Measurements from ENCODE around the gene NTN4. TPM values are rescaled to one million over a fixed set of nuclear protein-coding genes. Genes with fewer than 3 reads are reported as not detected.
"Not testable (repeated sequence)": the region's sequence is repeated elsewhere in the genome, so short reads cannot be mapped to it uniquely, and the experiment has no call there.

The NTN4 gene
- total and polyA plus RNA-seq, 2 donors, result 2.4 to 21.9 TPM

DNA sequence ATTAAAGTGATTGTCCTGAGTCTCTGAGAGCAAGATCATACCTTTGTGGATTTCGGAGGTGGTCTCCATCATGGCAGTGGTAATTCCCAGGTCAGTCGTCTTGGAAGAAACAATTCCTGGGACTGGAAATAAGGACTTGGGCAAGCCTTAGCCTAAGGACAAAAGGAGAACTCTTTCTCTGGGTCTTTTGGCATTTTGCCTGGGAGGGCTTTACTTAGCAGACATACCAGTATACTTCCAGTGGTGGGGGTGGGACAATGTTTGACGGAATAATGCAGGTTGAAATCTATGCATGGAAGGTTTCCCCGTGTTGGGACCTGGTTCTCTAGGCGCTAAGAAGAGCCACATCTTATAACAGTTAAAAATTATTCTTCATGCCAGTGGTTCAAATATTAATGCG, 168.8 kb downstream of the NTN4 start:
- H3K27ac ChIP-seq (ENCODE audit: low read depth in 1 of 2, low read length in 1 of 2), result no peak overlapping the region
- WGBS, result 92% methylated on average over 6 of the region's 6 CpGs
- H3K9me3 ChIP-seq (ENCODE audit: control insufficient read depth in 2 of 2, insufficient read depth in 1 of 2, low read length in 1 of 2), result no peaks in the 10 kb centered on the region
- no peak overlapping the region for H3K4me3 ChIP-seq (ENCODE audit: low read length in 2 of 2)
- H3K4me1 ChIP-seq (ENCODE audit: control insufficient read depth in 2 of 2, insufficient read depth in 2 of 2, low read length in 2 of 2), result no peaks in the 10 kb centered on the region
- no peaks in the 10 kb centered on the region for H3K27me3 ChIP-seq (ENCODE audit: control insufficient read depth in 2 of 2, insufficient read depth in 1 of 2, low read length in 1 of 2)
- DNase-seq (ENCODE audit: low read depth in 6 of 9, low spot score in 9 of 9), result no peak
- no peaks in the 10 kb centered on the region for H3K36me3 ChIP-seq (ENCODE audit: control insufficient read depth in 2 of 2, insufficient read depth in 2 of 2, low read length in 1 of 2)

DNA sequence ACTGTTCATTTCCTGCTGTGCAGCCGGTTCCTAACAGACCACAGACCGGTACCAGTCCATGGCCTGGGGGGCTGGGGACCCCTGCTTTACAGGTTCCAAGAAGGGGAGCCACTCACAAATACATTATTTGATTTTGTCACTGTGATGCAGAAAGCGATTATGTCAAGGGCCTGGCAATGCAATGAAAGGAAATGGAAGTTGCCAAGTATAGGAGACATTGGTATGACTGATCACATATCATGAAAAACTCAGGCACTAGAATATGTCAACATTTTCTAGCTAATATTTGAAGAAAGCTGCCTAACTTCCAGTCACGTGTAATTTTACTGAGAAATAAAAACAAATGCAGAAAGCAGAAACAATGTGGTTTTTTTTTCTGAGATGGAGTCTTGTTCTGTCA, 170.4 kb downstream of the NTN4 start:
- Histone ChIP-seq H3K36me3 (ENCODE audit: control insufficient read depth in 2 of 2, insufficient read depth in 2 of 2, low read length in 1 of 2) (no peaks in the 10 kb centered on the region), H3K27ac (ENCODE audit: low read depth in 1 of 2, low read length in 1 of 2) (no peak overlapping the region), H3K4me3 (ENCODE audit: low read length in 2 of 2) (no peak overlapping the region), H3K9me3 (ENCODE audit: control insufficient read depth in 2 of 2, insufficient read depth in 1 of 2, low read length in 1 of 2) (no peaks in the 10 kb centered on the region), H3K4me1 (ENCODE audit: control insufficient read depth in 2 of 2, insufficient read depth in 2 of 2, low read length in 2 of 2) (no peaks in the 10 kb centered on the region), H3K27me3 (ENCODE audit: control insufficient read depth in 2 of 2, insufficient read depth in 1 of 2, low read length in 1 of 2) (no peaks in the 10 kb centered on the region)
- no peak for DNase-seq (ENCODE audit: low read depth in 6 of 9, low spot score in 9 of 9)
- WGBS, result 87% methylated on average over 4 of the region's 4 CpGs

DNA sequence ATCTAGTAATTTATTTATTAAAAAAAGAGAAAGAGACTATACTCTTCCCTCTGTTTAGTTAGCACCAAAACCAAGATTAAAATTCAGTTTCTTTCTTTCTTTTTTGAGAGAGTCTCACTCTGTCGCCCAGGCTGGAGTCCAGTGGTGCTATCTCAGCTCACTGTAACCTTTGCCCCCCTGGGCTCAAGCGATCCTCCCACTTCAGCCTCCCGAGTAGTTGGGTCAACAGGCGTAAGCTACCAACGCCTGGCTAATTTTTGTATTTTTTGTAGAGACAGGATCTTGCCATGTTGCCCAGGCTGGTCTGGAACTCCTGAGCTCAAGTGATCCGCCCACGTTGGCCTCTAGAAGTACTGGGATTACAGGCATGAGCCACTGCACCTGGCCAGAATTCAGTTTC, 174.1 kb downstream of the NTN4 start:
- H3K27me3 ChIP-seq (ENCODE audit: control insufficient read depth in 2 of 2, insufficient read depth in 1 of 2, low read length in 1 of 2); H3K27ac ChIP-seq (ENCODE audit: low read depth in 1 of 2, low read length in 1 of 2); DNase-seq (ENCODE audit: low read depth in 6 of 9, low spot score in 9 of 9); H3K36me3 ChIP-seq (ENCODE audit: control insufficient read depth in 2 of 2, insufficient read depth in 2 of 2, low read length in 1 of 2); H3K4me1 ChIP-seq (ENCODE audit: control insufficient read depth in 2 of 2, insufficient read depth in 2 of 2, low read length in 2 of 2); H3K4me3 ChIP-seq (ENCODE audit: low read length in 2 of 2); H3K9me3 ChIP-seq (ENCODE audit: control insufficient read depth in 2 of 2, insufficient read depth in 1 of 2, low read length in 1 of 2): not testable (repeated sequence)
- WGBS, result 63% methylated on average over 3 of the region's 7 CpGs

DNA sequence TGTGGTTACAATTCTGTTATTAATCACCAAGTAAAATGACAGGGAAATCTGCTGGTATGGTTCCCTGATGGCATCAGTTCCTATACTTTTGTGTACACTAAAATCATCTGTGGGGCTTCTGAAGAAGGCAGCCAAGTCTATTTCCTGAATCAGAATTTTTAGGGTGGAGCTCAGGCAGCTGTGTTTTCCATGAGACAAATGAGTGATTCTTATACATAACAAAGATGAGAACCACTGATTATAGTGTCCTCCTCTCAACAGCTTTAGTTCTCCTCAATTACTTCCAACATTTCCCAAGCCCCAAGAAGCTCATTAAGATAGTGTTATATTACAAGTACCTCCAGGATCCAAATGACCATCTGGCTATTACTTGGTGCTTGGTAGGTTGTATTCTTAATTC, 174.8 kb downstream of the NTN4 start:
- Histone ChIP-seq H3K36me3 (ENCODE audit: control insufficient read depth in 2 of 2, insufficient read depth in 2 of 2, low read length in 1 of 2) (no peaks in the 10 kb centered on the region), H3K9me3 (ENCODE audit: control insufficient read depth in 2 of 2, insufficient read depth in 1 of 2, low read length in 1 of 2) (no peaks in the 10 kb centered on the region), H3K4me1 (ENCODE audit: control insufficient read depth in 2 of 2, insufficient read depth in 2 of 2, low read length in 2 of 2) (no peaks in the 10 kb centered on the region), H3K27ac (ENCODE audit: low read depth in 1 of 2, low read length in 1 of 2) (no peak overlapping the region), H3K27me3 (ENCODE audit: control insufficient read depth in 2 of 2, insufficient read depth in 1 of 2, low read length in 1 of 2) (no peaks in the 10 kb centered on the region), H3K4me3 (ENCODE audit: low read length in 2 of 2) (no peak overlapping the region)
- DNase-seq (ENCODE audit: low read depth in 6 of 9, low spot score in 9 of 9), result no peak

DNA sequence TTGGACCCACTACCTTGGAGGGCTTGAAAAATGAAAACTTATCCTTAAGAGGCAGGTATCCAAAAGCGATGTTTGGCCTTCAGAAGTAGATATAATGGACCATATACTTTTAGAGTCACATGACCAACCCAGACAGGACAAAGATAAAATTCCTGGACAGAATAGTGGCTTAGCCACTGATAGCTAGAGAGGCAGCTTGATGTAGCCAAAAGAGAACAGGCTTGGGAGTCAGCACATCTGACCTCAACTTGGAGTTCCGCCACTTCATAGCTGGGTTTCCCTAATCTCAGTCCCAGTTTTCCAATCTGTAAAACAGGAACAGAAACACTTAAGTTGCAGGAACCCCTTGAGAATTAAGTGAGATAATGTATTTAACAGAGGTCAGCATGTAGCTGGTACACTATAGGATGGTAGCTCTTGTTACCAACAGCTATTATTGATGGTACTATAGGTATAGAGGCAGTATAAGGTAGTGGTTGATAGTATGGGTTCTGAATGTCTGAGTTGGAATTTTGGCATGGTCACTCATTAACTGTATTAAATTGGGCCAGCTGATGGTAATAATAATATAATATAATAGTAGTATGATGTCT, 176.1 kb downstream of the NTN4 start:
- no peak overlapping the region for H3K27ac ChIP-seq (ENCODE audit: low read depth in 1 of 2, low read length in 1 of 2)
- no peaks in the 10 kb centered on the region for H3K9me3 ChIP-seq (ENCODE audit: control insufficient read depth in 2 of 2, insufficient read depth in 1 of 2, low read length in 1 of 2)
- 100% methylated on average over 2 of the region's 2 CpGs for WGBS
- no peaks in the 10 kb centered on the region for H3K4me1 ChIP-seq (ENCODE audit: control insufficient read depth in 2 of 2, insufficient read depth in 2 of 2, low read length in 2 of 2)
- no peaks in the 10 kb centered on the region for H3K27me3 ChIP-seq (ENCODE audit: control insufficient read depth in 2 of 2, insufficient read depth in 1 of 2, low read length in 1 of 2)
- DNase-seq (ENCODE audit: low read depth in 6 of 9, low spot score in 9 of 9), result no peak
- no peak overlapping the region for H3K4me3 ChIP-seq (ENCODE audit: low read length in 2 of 2)
- no peaks in the 10 kb centered on the region for H3K36me3 ChIP-seq (ENCODE audit: control insufficient read depth in 2 of 2, insufficient read depth in 2 of 2, low read length in 1 of 2)

DNA sequence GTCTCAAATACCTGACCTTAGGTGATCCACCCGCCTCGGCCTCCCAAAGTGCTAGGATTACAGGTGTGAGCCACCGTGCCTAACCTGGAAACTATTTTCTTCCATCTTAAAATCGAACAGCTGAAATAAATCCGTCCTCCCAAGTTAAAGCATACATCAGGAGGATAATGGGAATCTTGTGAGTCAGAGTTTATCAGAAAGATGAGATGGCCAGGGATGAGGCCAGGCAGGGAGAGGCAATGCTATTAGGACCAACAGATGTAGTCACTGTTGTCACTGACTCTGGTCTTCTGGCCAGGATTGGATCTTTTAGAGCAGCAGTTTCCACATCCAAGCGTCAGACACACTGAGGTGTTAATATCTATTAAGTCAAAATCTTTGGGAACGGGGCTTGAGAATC, 177.5 kb downstream of the NTN4 start:
- Histone ChIP-seq H3K4me3 (ENCODE audit: low read length in 2 of 2) (no peak overlapping the region), H3K4me1 (ENCODE audit: control insufficient read depth in 2 of 2, insufficient read depth in 2 of 2, low read length in 2 of 2) (no peaks in the 10 kb centered on the region), H3K27ac (ENCODE audit: low read depth in 1 of 2, low read length in 1 of 2) (no peak overlapping the region), H3K36me3 (ENCODE audit: control insufficient read depth in 2 of 2, insufficient read depth in 2 of 2, low read length in 1 of 2) (no peaks in the 10 kb centered on the region), H3K27me3 (ENCODE audit: control insufficient read depth in 2 of 2, insufficient read depth in 1 of 2, low read length in 1 of 2) (no peaks in the 10 kb centered on the region), H3K9me3 (ENCODE audit: control insufficient read depth in 2 of 2, insufficient read depth in 1 of 2, low read length in 1 of 2) (no peaks in the 10 kb centered on the region)
- DNase-seq (ENCODE audit: low read depth in 6 of 9, low spot score in 9 of 9), result no peak
- 98% methylated on average over 7 of the region's 7 CpGs for WGBS

DNA sequence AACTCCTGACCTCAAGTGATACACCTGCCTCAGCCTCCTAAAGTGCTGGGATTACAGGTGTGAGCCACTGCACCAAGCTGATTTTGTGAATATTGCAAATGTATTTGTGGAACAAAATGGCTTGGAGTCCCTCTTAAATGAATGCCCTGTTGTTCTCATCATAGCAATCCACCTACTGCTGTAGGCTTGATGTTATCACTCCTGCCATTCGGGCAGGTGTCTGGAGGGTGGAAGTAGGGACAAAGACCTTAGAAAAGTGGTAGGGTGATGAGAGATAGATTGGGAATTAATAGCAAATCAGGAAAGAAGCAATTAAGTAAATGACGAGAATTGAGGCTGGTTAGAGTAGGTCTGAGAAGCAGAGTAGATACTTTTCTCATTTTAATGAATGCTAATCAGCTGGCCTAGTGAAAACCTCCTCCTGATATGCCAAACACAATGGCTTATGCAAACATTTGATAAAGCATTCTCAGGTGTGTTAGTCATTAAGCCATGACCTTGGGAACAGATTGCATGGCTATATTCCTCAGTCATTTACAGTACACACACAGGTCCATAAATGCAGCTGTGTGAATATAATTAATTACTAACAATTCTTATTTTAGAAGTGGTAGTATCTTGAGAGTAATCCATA, 178.8 kb downstream of the NTN4 start:
- Histone ChIP-seq H3K27me3 (ENCODE audit: control insufficient read depth in 2 of 2, insufficient read depth in 1 of 2, low read length in 1 of 2) (peaks cover 0 to 3% of the 10 kb centered on the region in 2 donors), H3K4me3 (ENCODE audit: low read length in 2 of 2) (no peak overlapping the region), H3K4me1 (ENCODE audit: control insufficient read depth in 2 of 2, insufficient read depth in 2 of 2, low read length in 2 of 2) (no peaks in the 10 kb centered on the region), H3K36me3 (ENCODE audit: control insufficient read depth in 2 of 2, insufficient read depth in 2 of 2, low read length in 1 of 2) (no peaks in the 10 kb centered on the region), H3K9me3 (ENCODE audit: control insufficient read depth in 2 of 2, insufficient read depth in 1 of 2, low read length in 1 of 2) (no peaks in the 10 kb centered on the region), H3K27ac (ENCODE audit: low read depth in 1 of 2, low read length in 1 of 2) (no peak overlapping the region)
- WGBS, result 91% methylated on average over 2 of the region's 2 CpGs
- no peak for DNase-seq (ENCODE audit: low read depth in 6 of 9, low spot score in 9 of 9)

DNA sequence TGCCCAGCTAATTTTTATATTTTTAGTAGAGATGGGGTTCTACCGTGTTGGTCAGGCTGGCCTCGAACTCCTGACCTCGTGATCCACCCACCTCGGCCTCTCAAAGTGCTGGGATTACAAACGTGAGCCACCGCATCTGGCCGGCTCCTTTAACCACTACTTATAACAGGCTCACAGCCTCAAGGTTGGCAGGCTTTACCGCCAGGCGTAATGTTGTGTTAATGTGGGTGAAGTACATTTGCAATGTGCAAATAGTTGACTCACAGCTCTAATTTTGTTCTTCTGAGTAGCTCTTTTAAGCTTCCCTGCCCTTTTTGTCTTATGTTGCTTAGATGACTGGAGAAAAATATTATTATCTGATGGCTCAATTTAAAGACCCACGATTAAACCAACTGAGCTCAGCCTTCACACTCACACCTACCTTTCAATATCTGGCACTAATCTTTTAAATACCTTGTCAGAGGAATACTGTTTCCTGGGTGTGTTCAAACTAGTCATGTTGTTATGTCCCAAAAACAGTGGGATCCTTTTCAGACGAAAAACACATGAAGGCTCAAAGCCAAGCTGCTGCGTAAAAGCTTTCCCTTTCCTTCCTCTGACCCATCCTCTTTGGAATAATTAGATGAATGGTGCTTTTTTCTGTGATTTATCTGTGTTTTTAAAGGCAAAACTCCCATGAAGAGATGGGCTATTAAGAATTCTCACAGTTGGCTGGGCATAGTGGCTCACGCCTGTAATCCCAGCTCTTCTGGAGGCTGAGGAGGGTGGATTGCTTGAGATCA, 182.1 kb downstream of the NTN4 start:
- Histone ChIP-seq H3K27ac (ENCODE audit: low read depth in 1 of 2, low read length in 1 of 2) (no peak overlapping the region), H3K4me1 (ENCODE audit: control insufficient read depth in 2 of 2, insufficient read depth in 2 of 2, low read length in 2 of 2) (no peaks in the 10 kb centered on the region), H3K36me3 (ENCODE audit: control insufficient read depth in 2 of 2, insufficient read depth in 2 of 2, low read length in 1 of 2) (no peaks in the 10 kb centered on the region), H3K27me3 (ENCODE audit: control insufficient read depth in 2 of 2, insufficient read depth in 1 of 2, low read length in 1 of 2) (peaks cover 0 to 3% of the 10 kb centered on the region in 2 donors), H3K4me3 (ENCODE audit: low read length in 2 of 2) (no peak overlapping the region), H3K9me3 (ENCODE audit: control insufficient read depth in 2 of 2, insufficient read depth in 1 of 2, low read length in 1 of 2) (no peaks in the 10 kb centered on the region)
- 77% methylated on average over 13 of the region's 13 CpGs for WGBS
- no peak for DNase-seq (ENCODE audit: low read depth in 6 of 9, low spot score in 9 of 9)
